A549 (cell line): Measurements from ENCODE around the gene NAPSA. TPM values are rescaled to one million over a fixed set of nuclear protein-coding genes. Genes with fewer than 3 reads are reported as not detected.

Experiments
- ATAC-seq, 2 experiments: fragments of 200-7000 bp in 1 of 2; fragments of >200 bp in 1 of 2; cut with Nextera tagmentation in 1 of 2; cut with Tn5 transposase in 1 of 2; 3 replicates each; pipeline versions ENCODE4 v1.8.0 to v1.9.1; 2018 to 2020; ENCODE audit warnings: mild to moderate bottlenecking in 1 of 2, moderate library complexity in 1 of 2
- CTCF ChIA-PET: fragments of 300-600 bp; sonication (Branson Sonifier 250); formaldehyde crosslinking; extraction: SDS; loops from one replicate; lab custom pipeline; 2021; ENCODE audit warnings: antibody characterized with exemption, inconsistent platforms; lab: Yijun Ruan, JAX
- POLR2A ChIA-PET: fragments of 350-600 bp; formaldehyde crosslinking; extraction: SDS; loops from one replicate; lab custom pipeline; 2021; ENCODE audit warnings: antibody characterized with exemption, inconsistent platforms; lab: Yijun Ruan, JAX
- DNase-seq, 2 experiments: peaks; one replicate each; pipeline versions ENCODE4 v3.0.0 to v3.0.0-alpha.2; 2011 to 2016; ENCODE audit warnings: low read depth in 1 of 2, low spot score in 1 of 2
- FAIRE-seq: peaks from 2 replicates; lab custom pipeline; 2011; peaks lifted over from hg19 to GRCh38; lab: Jason Lieb, UNC
- H3K27ac ChIP-seq, 2 experiments: fragments of >200 bp; sonication (Bioruptor Twin); formaldehyde crosslinking; 3 replicates each; pipeline ENCODE4 v1.5.1; 2016 to 2017
- H3K4me1 ChIP-seq: fragments of >200 bp; sonication (Bioruptor Twin); formaldehyde crosslinking; 3 replicates; pipeline ENCODE4 v1.6.1; 2016
- H3K4me2 ChIP-seq: fragments of >200 bp; sonication (Bioruptor Twin); formaldehyde crosslinking; 3 replicates; pipeline ENCODE4 v1.6.1; 2016
- H3K4me3 ChIP-seq: fragments of >200 bp; sonication (Bioruptor Twin); formaldehyde crosslinking; 3 replicates; pipeline ENCODE4 v1.5.1; 2016
- H3K9me3 ChIP-seq: fragments of >200 bp; sonication (Bioruptor Twin); formaldehyde crosslinking; 3 replicates; pipeline ENCODE4 v1.6.1; 2016
- CBX2 ChIP-seq: fragments of 200-600 bp; sonication (generic); IDR thresholded peaks from 2 replicates; pipeline ENCODE4 v1.6.1; 2016; ENCODE audit warnings: low read depth, mild to moderate bottlenecking, borderline replicate concordance
- CBX8 ChIP-seq: fragments of 200-600 bp; sonication (generic); IDR thresholded peaks from 2 replicates; pipeline ENCODE4 v1.6.1; 2016
- CEBPB ChIP-seq, 2 experiments: fragments of >200 bp in 1 of 2; sonication (Bioruptor Twin) in 1 of 2; formaldehyde crosslinking in 1 of 2; IDR thresholded peaks; 2 replicates each; pipeline ENCODE4 v1.6.1; 2012 to 2016
- CHD2 ChIP-seq: fragments of 150-350 bp; IDR thresholded peaks from 2 replicates; pipeline ENCODE4 v1.6.1; 2014; ENCODE audit warnings: low read length; ENCODE audit not compliant: partially characterized antibody
- CHD4 ChIP-seq: fragments of 200-600 bp; sonication (generic); IDR thresholded peaks from 2 replicates; pipeline ENCODE4 v1.6.1; 2016; ENCODE audit warnings: antibody characterized with exemption, mild to moderate bottlenecking, borderline replicate concordance
- EHMT2 ChIP-seq: fragments of 200-600 bp; sonication (generic); IDR thresholded peaks from 2 replicates; pipeline ENCODE4 v1.6.1; 2016; ENCODE audit warnings: antibody characterized with exemption, low read depth, mild to moderate bottlenecking, moderate library complexity
- EP300 ChIP-seq, 2 experiments: fragments of >200 bp; sonication (Bioruptor Twin); formaldehyde crosslinking; IDR thresholded peaks; 2 replicates in 1 of 2; 3 replicates in 1 of 2; pipeline ENCODE4 v1.6.1; 2016 to 2017
- FOSB ChIP-seq: fragments of 250-450 bp; sonication (Bioruptor Pico); IDR thresholded peaks from 2 replicates; pipeline ENCODE4 v1.5.0; 2020; ENCODE audit warnings: mild to moderate bottlenecking, moderate library complexity
- HOXA7 ChIP-seq: fragments of 250-450 bp; sonication (Bioruptor Pico); IDR thresholded peaks from 2 replicates; pipeline ENCODE4 v1.5.0; 2020; ENCODE audit warnings: mild to moderate bottlenecking, moderate library complexity
- HOXB13 ChIP-seq: fragments of 250-450 bp; sonication (Bioruptor Pico); IDR thresholded peaks from 2 replicates; pipeline ENCODE4 v1.5.0; 2020; ENCODE audit warnings: low read depth, mild to moderate bottlenecking, moderate library complexity
- JUNB ChIP-seq: fragments of >200 bp; sonication (Bioruptor Twin); formaldehyde crosslinking; IDR thresholded peaks from 2 replicates; pipeline ENCODE4 v1.6.1; 2016
- KDM1A ChIP-seq: fragments of 200-600 bp; sonication (generic); IDR thresholded peaks from 2 replicates; pipeline ENCODE4 v1.6.1; 2016; ENCODE audit warnings: low read depth, mild to moderate bottlenecking
- MYC ChIP-seq: IDR thresholded peaks from 2 replicates; pipeline ENCODE4 v1.6.1; 2012; ENCODE audit warnings: mild to moderate bottlenecking, inconsistent platforms, low read length, improper control_type of control experiment, borderline replicate concordance
- PHF8 ChIP-seq: fragments of 200-600 bp; sonication (generic); IDR thresholded peaks from 2 replicates; pipeline ENCODE4 v1.6.1; 2016; ENCODE audit warnings: low read depth, mild to moderate bottlenecking, antibody characterized with exemption, moderate library complexity, borderline replicate concordance
- POLR2A ChIP-seq: IDR thresholded peaks from 2 replicates; pipeline ENCODE4 v1.6.1; 2012; ENCODE audit warnings: mild to moderate bottlenecking, low read length
- POLR2AphosphoS2 ChIP-seq: conservative IDR thresholded peaks from 2 replicates; pipeline ENCODE4 v1.6.1; 2012; ENCODE audit warnings: low read length, improper control_type of control experiment, inconsistent platforms
- RAD21 ChIP-seq, 2 experiments: fragments of >200 bp in 1 of 2; sonication (Bioruptor Twin) in 1 of 2; formaldehyde crosslinking in 1 of 2; IDR thresholded peaks in 1 of 2; conservative IDR thresholded peaks in 1 of 2; 2 replicates in 1 of 2; 3 replicates in 1 of 2; pipeline ENCODE4 v1.6.1; 2012 to 2018; ENCODE audit warnings: inconsistent platforms in 1 of 2
- RARB ChIP-seq: fragments of 250-450 bp; sonication (Bioruptor Pico); IDR thresholded peaks from 2 replicates; pipeline ENCODE4 v1.8.0; 2021; ENCODE audit warnings: mild to moderate bottlenecking, moderate library complexity
- SMC3 ChIP-seq: fragments of >200 bp; sonication (Bioruptor Twin); formaldehyde crosslinking; IDR thresholded peaks from 3 replicates; pipeline ENCODE4 v1.6.1; 2018; ENCODE audit warnings: inconsistent platforms
- SREBF2 ChIP-seq: fragments of 450-650 bp; IDR thresholded peaks from 2 replicates; pipeline ENCODE4 v1.6.1; 2014; ENCODE audit warnings: mild to moderate bottlenecking, moderate library complexity
- ZC3H11A ChIP-seq: fragments of 450-650 bp; IDR thresholded peaks from 2 replicates; pipeline ENCODE4 v1.6.1; 2014; ENCODE audit warnings: antibody characterized with exemption, mild to moderate bottlenecking
- ZNF302 ChIP-seq: fragments of 250-450 bp; sonication (Bioruptor Pico); IDR thresholded peaks from 2 replicates; pipeline ENCODE4 v1.9.0; 2021; ENCODE audit warnings: inconsistent platforms, mild to moderate bottlenecking, moderate library complexity
- WGBS: methylation state at CpG from one replicate; pipeline ENCODE4 v1.1.6; 2017; ENCODE audit errors: missing lambda C conversion rate; 5-methylcytosine and 5-hydroxymethylcytosine counted together
- polyA plus RNA-seq, 4 experiments: library from polyadenylated mRNA; depleted of rRNA in 3 of 4; stranded (reverse); fragments of >200 nt; fragmentation: RNase III in 1 of 4; extraction: RNeasy Plus Mini Kit Qiagen cat#74134 plus additional on column Dnase treatment in 1 of 4; gene quantifications; 2 replicates in 3 of 4; 3 replicates in 1 of 4; pipeline ENCODE4 v1.2.3, GENCODE V29; 2011 to 2017
- TF ChIP-seq, protein P1 (sequence below): IDR thresholded peaks from 2 replicates; pipeline ENCODE4 v1.6.1; 2012
- TF ChIP-seq, protein P2 (sequence below): fragments of >200 bp; sonication (Bioruptor Twin); formaldehyde crosslinking; IDR thresholded peaks from 2 replicates; pipeline ENCODE4 v1.6.1; 2016
- TF ChIP-seq, protein P3 (sequence below): IDR thresholded peaks from 2 replicates; pipeline ENCODE4 v1.6.1; 2012
- TF ChIP-seq, protein P4 (sequence below): fragments of 250-450 bp; sonication (Bioruptor Pico); IDR thresholded peaks from 2 replicates; pipeline ENCODE4 v1.5.0; 2020; ENCODE audit warnings: low read depth, mild to moderate bottlenecking, moderate library complexity
- TF ChIP-seq, protein P5 (sequence below): fragments of >200 bp; sonication (Bioruptor Twin); formaldehyde crosslinking; IDR thresholded peaks from 3 replicates; pipeline ENCODE4 v1.6.1; 2016
- TF ChIP-seq, protein P6 (sequence below): fragments of 200-600 bp; sonication (generic); IDR thresholded peaks from 2 replicates; pipeline ENCODE4 v1.6.1; 2016; ENCODE audit warnings: antibody characterized with exemption, mild to moderate bottlenecking, moderate library complexity
- TF ChIP-seq, protein P7 (sequence below): fragments of >200 bp; sonication (Bioruptor Twin); formaldehyde crosslinking; IDR thresholded peaks from 3 replicates; pipeline ENCODE4 v1.5.1; 2016

NAPSA gene
- polyA plus RNA-seq, 2 of the 4 experiments (the other 2 are of a cell fraction): 1.3 to 1.5 TPM

DNA sequence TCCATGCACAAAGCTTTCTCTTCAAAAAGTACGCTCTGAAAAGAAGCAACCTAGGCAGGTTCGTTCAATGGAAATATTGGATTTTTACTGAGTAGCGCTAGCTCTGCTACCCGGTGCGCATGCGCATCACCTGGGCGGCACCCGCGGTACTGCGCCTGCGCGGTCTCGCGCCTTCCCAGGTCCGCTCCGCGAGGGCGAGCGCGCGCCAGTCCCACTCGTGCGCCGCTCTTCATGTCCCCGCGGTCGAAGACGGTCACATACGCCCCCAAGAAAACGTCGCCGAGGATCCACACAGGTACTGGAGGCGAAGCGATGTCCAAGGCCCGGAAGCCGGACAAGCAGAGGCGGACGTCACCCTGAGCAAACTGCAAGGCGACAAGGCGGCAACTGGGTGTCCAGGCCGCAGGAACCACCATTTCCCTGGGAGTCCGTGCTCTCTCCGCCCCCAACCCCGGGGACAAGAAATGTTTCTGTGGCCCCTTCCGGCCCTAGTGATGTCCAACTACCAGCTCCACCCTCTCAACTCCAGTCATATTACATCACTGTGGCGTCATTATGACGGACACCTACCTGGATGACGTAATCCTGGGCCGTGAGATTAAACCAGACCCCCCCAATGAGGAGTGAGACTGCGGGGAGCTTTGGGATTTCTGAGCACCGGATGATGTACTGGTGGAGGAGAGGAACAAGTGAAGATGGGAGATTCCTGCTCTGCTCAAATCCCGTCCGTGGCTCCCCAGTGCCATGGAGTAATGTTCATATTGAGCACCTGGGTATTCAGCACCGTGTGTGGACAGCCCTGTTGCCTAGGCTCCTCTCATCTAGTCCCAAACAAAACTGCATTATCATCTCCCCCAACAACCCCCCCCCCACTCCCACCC lies 31.5 kb downstream of the NAPSA start:
- 15% methylated on average over 33 of the region's 54 CpGs for WGBS
- ChIA-PET CTCF (interaction anchor here (0.9 to 2.6 kb wide), 8 partner anchors 10 to 223 kb away, joined by 3 to 12 read pairs (median 6); no protein-coding TSS in a partner anchor), POLR2A (interaction anchor here (0.6 to 1.4 kb wide), 9 partner anchors 9 to 177 kb away, joined by 3 to 8 read pairs (median 3); partner anchors contain the start of genes JOSD2, MYH14 and POLD1)
- peak in 1 of 2 experiments; percentile 9; a peak in 3 of 6 replicates for ATAC-seq
- Histone ChIP-seq H3K27ac (peak overlapping the region; percentile 75 to 88), H3K4me3 (peak overlapping the region; percentile 45), H3K4me2 (peak overlapping the region; percentile 81), H3K9me3 (0 out of 3 replicates have a peak, but pooled peaks cover 3% of the 10 kb centered on the region), H3K4me1 (peaks cover 29% of the 10 kb centered on the region)
- no peak for FAIRE-seq
- peak; percentile 90 to 99 for DNase-seq
- TF ChIP-seq HOXB13 (CRISPR knock-in tag): peak; percentile 97
- TF ChIP-seq POLR2A: peak; percentile 96
- TF ChIP-seq EHMT2: no peak
- TF ChIP-seq, protein P1, sequence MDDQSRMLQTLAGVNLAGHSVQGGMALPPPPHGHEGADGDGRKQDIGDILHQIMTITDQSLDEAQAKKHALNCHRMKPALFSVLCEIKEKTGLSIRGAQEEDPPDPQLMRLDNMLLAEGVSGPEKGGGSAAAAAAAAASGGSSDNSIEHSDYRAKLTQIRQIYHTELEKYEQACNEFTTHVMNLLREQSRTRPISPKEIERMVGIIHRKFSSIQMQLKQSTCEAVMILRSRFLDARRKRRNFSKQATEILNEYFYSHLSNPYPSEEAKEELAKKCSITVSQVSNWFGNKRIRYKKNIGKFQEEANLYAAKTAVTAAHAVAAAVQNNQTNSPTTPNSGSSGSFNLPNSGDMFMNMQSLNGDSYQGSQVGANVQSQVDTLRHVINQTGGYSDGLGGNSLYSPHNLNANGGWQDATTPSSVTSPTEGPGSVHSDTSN: no peak
- no peak for TF ChIP-seq EP300 (IDR thresholded peaks at IDR 0.05)
- peak in 1 of 2 experiments; percentile 69; a peak in 2 of 4 replicates for TF ChIP-seq CEBPB (IDR thresholded peaks at IDR 0.05)
- TF ChIP-seq CBX2: no peak
- no peak for TF ChIP-seq SREBF2
- TF ChIP-seq CHD2: no peak
- TF ChIP-seq, protein P2, sequence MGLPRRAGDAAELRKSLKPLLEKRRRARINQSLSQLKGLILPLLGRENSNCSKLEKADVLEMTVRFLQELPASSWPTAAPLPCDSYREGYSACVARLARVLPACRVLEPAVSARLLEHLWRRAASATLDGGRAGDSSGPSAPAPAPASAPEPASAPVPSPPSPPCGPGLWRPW: no peak
- no peak for TF ChIP-seq JUNB
- no peak for TF ChIP-seq ZNF302 (CRISPR knock-in tag)
- TF ChIP-seq CHD4: no peak
- TF ChIP-seq MYC: no peak; the same call in 1 of the 2 replicates
- TF ChIP-seq, protein P3, sequence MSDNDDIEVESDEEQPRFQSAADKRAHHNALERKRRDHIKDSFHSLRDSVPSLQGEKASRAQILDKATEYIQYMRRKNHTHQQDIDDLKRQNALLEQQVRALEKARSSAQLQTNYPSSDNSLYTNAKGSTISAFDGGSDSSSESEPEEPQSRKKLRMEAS: peak; percentile 100
- TF ChIP-seq, protein P4, sequence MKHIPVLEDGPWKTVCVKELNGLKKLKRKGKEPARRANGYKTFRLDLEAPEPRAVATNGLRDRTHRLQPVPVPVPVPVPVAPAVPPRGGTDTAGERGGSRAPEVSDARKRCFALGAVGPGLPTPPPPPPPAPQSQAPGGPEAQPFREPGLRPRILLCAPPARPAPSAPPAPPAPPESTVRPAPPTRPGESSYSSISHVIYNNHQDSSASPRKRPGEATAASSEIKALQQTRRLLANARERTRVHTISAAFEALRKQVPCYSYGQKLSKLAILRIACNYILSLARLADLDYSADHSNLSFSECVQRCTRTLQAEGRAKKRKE (CRISPR knock-in tag): peak; percentile 94
- TF ChIP-seq, protein P5, sequence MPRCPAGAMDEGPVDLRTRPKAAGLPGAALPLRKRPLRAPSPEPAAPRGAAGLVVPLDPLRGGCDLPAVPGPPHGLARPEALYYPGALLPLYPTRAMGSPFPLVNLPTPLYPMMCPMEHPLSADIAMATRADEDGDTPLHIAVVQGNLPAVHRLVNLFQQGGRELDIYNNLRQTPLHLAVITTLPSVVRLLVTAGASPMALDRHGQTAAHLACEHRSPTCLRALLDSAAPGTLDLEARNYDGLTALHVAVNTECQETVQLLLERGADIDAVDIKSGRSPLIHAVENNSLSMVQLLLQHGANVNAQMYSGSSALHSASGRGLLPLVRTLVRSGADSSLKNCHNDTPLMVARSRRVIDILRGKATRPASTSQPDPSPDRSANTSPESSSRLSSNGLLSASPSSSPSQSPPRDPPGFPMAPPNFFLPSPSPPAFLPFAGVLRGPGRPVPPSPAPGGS: peak; percentile 62; the same call in 1 of the 3 replicates
- no peak for TF ChIP-seq HOXA7 (CRISPR knock-in tag)
- TF ChIP-seq SMC3: no peak
- no peak for TF ChIP-seq ZC3H11A
- peak; percentile 81; the same call in 1 of the 2 replicates for TF ChIP-seq PHF8
- TF ChIP-seq FOSB (CRISPR knock-in tag): no peak
- TF ChIP-seq KDM1A: no peak
- TF ChIP-seq CBX8: no peak
- TF ChIP-seq, protein P6, sequence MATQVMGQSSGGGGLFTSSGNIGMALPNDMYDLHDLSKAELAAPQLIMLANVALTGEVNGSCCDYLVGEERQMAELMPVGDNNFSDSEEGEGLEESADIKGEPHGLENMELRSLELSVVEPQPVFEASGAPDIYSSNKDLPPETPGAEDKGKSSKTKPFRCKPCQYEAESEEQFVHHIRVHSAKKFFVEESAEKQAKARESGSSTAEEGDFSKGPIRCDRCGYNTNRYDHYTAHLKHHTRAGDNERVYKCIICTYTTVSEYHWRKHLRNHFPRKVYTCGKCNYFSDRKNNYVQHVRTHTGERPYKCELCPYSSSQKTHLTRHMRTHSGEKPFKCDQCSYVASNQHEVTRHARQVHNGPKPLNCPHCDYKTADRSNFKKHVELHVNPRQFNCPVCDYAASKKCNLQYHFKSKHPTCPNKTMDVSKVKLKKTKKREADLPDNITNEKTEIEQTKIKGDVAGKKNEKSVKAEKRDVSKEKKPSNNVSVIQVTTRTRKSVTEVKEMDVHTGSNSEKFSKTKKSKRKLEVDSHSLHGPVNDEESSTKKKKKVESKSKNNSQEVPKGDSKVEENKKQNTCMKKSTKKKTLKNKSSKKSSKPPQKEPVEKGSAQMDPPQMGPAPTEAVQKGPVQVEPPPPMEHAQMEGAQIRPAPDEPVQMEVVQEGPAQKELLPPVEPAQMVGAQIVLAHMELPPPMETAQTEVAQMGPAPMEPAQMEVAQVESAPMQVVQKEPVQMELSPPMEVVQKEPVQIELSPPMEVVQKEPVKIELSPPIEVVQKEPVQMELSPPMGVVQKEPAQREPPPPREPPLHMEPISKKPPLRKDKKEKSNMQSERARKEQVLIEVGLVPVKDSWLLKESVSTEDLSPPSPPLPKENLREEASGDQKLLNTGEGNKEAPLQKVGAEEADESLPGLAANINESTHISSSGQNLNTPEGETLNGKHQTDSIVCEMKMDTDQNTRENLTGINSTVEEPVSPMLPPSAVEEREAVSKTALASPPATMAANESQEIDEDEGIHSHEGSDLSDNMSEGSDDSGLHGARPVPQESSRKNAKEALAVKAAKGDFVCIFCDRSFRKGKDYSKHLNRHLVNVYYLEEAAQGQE: no peak
- TF ChIP-seq POLR2AphosphoS2: no peak
- TF ChIP-seq RARB (CRISPR knock-in tag): no peak
- TF ChIP-seq, protein P7, sequence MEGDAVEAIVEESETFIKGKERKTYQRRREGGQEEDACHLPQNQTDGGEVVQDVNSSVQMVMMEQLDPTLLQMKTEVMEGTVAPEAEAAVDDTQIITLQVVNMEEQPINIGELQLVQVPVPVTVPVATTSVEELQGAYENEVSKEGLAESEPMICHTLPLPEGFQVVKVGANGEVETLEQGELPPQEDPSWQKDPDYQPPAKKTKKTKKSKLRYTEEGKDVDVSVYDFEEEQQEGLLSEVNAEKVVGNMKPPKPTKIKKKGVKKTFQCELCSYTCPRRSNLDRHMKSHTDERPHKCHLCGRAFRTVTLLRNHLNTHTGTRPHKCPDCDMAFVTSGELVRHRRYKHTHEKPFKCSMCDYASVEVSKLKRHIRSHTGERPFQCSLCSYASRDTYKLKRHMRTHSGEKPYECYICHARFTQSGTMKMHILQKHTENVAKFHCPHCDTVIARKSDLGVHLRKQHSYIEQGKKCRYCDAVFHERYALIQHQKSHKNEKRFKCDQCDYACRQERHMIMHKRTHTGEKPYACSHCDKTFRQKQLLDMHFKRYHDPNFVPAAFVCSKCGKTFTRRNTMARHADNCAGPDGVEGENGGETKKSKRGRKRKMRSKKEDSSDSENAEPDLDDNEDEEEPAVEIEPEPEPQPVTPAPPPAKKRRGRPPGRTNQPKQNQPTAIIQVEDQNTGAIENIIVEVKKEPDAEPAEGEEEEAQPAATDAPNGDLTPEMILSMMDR: no peak
- no peak for TF ChIP-seq RAD21 (conservative IDR thresholded peaks at IDR 0.05 in 1 of 2, IDR thresholded peaks at IDR 0.05 in 1 of 2)
